Measurements from ENCODE around the gene CPVL.

The CPVL gene

GRCh38 chr7:29084832-29085231 lies 61.5 kb downstream of the CPVL start:
- no peak for TF ChIP-seq CTCF (IDR thresholded peaks at IDR 0.05)
- Histone ChIP-seq H3K4me3 (no peak overlapping the region), H3K27ac (no peak overlapping the region)
- no peak for DNase-seq (ENCODE audit: low spot score)

GRCh38 chr7:29080803-29081202 lies 65.5 kb downstream of the CPVL start:
- no peak for TF ChIP-seq CTCF (IDR thresholded peaks at IDR 0.05)
- H3K27ac ChIP-seq = no peak overlapping the region
- no peak for DNase-seq (ENCODE audit: low spot score)
- no peak overlapping the region for H3K4me3 ChIP-seq

DNA sequence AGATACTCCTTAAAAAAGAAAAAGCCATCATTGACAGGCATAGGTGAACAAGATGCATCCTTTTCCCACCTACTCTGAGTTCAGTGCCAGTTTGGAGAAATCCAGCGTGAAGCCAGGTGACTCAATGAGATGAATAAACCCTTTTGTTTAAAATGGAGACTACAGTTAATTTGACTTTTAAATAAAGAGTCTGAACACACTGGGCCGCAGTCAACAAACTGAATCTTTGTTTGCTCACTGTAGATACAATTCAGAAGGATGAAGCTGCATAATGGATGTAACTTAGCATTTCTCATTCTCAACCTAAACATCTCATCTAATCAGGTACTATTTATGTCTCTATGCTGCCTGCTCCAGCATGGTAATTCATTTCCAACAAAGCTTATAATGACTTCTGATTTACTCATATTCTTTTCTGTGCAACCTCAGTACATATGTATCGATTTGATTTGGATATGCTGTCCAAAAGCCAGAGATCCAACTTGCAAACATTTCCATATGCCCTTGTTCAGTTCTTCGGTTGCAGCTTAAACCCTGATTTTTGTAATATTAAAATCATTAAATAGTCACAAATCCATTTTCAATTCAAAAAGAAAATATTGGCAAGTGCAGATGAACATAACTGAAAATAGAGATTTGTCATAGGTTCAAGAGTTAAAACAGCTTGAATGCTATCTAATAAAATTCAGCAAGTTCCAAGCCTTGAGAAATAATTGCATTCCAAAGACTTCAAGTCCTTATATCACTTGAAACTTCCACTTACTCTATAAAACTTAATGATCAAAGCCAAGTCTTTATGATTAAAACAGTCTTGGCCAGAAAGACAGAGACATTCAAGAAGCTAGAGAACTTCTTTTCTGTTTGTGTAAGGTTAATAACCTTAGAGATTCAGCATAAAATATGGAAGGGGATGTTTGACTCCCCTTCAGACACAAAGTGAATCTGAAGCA lies 67.8 kb downstream of the CPVL start:
- Histone ChIP-seq H3K4me3 (no peak overlapping the region), H3K27ac (no peak overlapping the region)
- TF ChIP-seq CTCF (IDR thresholded peaks at IDR 0.05) = no peak
- no peak for DNase-seq (ENCODE audit: low spot score)

DNA sequence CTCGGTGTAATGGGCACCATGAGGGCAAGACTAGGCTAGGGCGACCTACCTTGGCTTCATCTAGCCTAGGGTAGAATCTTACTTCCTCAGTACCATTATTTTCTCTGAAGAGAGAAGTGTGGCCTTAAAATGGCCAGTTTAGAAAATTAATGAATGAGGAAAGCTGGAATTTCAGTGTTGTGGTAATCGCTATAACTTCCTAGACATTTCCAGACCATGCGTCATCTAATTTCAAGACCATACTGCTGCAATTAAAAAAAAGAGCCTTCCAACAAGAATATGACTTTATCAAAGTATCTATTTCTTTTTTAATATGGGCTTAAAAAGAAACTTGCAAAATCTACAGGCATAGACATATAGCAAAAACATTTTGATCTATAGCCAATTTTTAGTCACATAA lies 68.5 kb downstream of the CPVL start:
- Histone ChIP-seq H3K4me3 (no peak overlapping the region), H3K27ac (no peak overlapping the region)
- DNase-seq (ENCODE audit: low spot score) = no peak
- no peak for TF ChIP-seq CTCF (IDR thresholded peaks at IDR 0.05)

GRCh38 chr7:29077176-29077575 lies 69.2 kb downstream of the CPVL start:
- no peak for DNase-seq (ENCODE audit: low spot score)
- TF ChIP-seq CTCF (IDR thresholded peaks at IDR 0.05) = no peak

DNA sequence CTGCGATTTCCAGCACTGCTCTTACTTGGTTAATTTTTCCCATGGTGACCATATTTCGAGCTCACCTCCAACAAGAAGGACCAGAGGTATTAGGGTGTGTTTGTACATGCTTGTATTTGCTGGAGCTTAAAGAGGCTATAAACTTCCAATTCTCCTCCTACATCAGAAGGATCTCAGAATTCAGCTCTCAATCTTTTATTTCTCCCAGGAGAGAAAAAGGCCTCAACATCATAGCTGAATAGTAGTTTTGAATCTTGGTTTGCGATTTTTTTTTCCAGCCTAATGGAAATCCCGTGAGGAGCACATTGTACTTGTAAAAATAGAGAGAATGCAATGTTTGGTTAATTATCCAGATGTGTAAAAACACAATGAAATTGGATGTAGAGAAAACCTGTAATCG lies 69.7 kb downstream of the CPVL start:
- TF ChIP-seq CTCF (IDR thresholded peaks at IDR 0.05) = no peak
- Histone ChIP-seq H3K27ac (no peak overlapping the region), H3K4me3 (no peak overlapping the region)
- no peak for DNase-seq (ENCODE audit: low spot score)

More at GRCh38 chr7:29077176-29077575, 69.2 kb downstream of the CPVL start:
- Histone ChIP-seq H3K27ac (no peak overlapping the region), H3K4me3 (no peak overlapping the region)

- Histone ChIP-seq H3K27ac (no peak overlapping the region), H3K4me3 (no peak overlapping the region)
- no peak for DNase-seq (ENCODE audit: low spot score)
- no peak for TF ChIP-seq CTCF (IDR thresholded peaks at IDR 0.05)
Observed at GRCh38 chr7:29075606-29076005, 70.7 kb downstream of the CPVL start.

Data from coronary artery (tissue), 2 donors.